WERI-Rb-1 (cell line): ENCODE data around the gene XPO6.

Experiments
- DNase-seq: peaks from one replicate; pipeline ENCODE4 v3.0.0-alpha.2; 2020
- H3K27ac ChIP-seq: fragments of 250-450 bp; sonication (Bioruptor Pico); 2 replicates; pipeline ENCODE4 v1.5.1; 2020; ENCODE audit warnings: mild to moderate bottlenecking, moderate library complexity
- H3K27me3 ChIP-seq: fragments of 250-450 bp; sonication (Bioruptor Pico); 2 replicates; pipeline ENCODE4 v1.5.1; 2021; ENCODE audit warnings: mild to moderate bottlenecking, low read depth, moderate library complexity; ENCODE audit not compliant: insufficient read depth, severe bottlenecking
- H3K36me3 ChIP-seq: fragments of 250-450 bp; sonication (Bioruptor Pico); 2 replicates; pipeline ENCODE4 v1.5.1; 2020; ENCODE audit warnings: mild to moderate bottlenecking, moderate library complexity
- H3K4me3 ChIP-seq: 2 replicates; pipeline ENCODE4 v1.5.1; 2011; ENCODE audit warnings: low read depth, mild to moderate bottlenecking, control low read depth, low read length
- H3K9me3 ChIP-seq: fragments of 250-450 bp; sonication (Bioruptor Pico); 2 replicates; pipeline ENCODE4 v1.5.1; 2021; ENCODE audit warnings: mild to moderate bottlenecking, moderate library complexity; ENCODE audit not compliant: severe bottlenecking
- TF ChIP-seq, protein P1 (sequence below): IDR thresholded peaks from 2 replicates; pipeline ENCODE4 v1.5.1; 2011; ENCODE audit warnings: low read depth, mild to moderate bottlenecking, control low read depth, inconsistent platforms, low read length

Gene XPO6

GRCh38 chr16:28100810-28101532, 110.8 kb downstream of the XPO6 start:
- Histone ChIP-seq H3K27ac (no peak overlapping the region), H3K9me3 (no peaks in the 10 kb centered on the region), H3K36me3 (peaks cover 82% of the 10 kb centered on the region), H3K27me3 (no peaks in the 10 kb centered on the region), H3K4me3 (no peak overlapping the region)
- no peak for DNase-seq
- TF ChIP-seq, protein P1, sequence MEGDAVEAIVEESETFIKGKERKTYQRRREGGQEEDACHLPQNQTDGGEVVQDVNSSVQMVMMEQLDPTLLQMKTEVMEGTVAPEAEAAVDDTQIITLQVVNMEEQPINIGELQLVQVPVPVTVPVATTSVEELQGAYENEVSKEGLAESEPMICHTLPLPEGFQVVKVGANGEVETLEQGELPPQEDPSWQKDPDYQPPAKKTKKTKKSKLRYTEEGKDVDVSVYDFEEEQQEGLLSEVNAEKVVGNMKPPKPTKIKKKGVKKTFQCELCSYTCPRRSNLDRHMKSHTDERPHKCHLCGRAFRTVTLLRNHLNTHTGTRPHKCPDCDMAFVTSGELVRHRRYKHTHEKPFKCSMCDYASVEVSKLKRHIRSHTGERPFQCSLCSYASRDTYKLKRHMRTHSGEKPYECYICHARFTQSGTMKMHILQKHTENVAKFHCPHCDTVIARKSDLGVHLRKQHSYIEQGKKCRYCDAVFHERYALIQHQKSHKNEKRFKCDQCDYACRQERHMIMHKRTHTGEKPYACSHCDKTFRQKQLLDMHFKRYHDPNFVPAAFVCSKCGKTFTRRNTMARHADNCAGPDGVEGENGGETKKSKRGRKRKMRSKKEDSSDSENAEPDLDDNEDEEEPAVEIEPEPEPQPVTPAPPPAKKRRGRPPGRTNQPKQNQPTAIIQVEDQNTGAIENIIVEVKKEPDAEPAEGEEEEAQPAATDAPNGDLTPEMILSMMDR: no peak

GRCh38 chr16:28098959-28099945, 112.5 kb downstream of the XPO6 start:
- Histone ChIP-seq H3K36me3 (peaks cover 65% of the 10 kb centered on the region), H3K27ac (no peak overlapping the region), H3K27me3 (no peaks in the 10 kb centered on the region), H3K9me3 (no peaks in the 10 kb centered on the region), H3K4me3 (no peak overlapping the region)
- DNase-seq: no peak
- TF ChIP-seq, protein P1: no peak

DNA sequence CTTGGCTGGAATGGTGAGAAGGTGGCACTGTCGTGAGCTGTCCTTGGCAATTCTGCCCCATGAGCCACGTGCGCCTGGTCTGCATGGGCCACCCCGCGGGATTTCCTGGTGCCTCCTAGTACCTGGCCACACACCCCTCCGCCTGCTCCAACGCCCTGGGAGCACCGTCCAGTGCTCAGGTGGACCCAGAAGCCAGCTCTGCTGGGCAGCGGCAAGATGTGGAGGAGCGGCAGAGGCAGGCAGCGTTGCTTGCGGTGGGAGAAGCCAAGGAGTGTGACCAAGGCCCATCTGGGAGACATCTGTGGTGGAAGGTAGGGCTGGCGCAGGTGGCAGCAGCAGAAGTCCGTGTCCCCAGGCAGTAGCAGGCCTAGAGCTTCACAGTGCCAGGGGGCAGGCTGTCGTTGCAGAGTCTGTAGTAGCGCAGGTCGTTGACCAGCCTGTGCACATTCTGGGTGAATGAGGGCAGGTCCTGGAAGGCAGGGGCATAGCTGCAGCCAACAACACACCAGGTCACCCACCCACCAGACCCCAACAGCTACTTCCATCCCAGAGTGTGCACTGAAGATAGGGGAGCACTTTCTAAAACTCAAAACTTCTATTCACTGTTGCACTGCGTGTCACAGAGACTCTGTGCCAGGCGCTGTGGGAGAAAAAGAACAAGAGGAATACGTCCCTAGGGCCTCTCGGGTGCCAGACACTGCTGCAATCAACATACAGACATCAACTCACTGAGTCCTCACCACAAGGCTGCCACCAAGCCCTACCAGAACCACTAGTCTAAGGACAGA, 113.4 kb downstream of the XPO6 start:
- H3K4me3 ChIP-seq: no peak overlapping the region
- H3K9me3 ChIP-seq: no peaks in the 10 kb centered on the region
- no peak overlapping the region for H3K27ac ChIP-seq
- no peak for DNase-seq
- TF ChIP-seq, protein P1: no peak
- no peaks in the 10 kb centered on the region for H3K27me3 ChIP-seq
- H3K36me3 ChIP-seq: peaks cover 56% of the 10 kb centered on the region

DNA sequence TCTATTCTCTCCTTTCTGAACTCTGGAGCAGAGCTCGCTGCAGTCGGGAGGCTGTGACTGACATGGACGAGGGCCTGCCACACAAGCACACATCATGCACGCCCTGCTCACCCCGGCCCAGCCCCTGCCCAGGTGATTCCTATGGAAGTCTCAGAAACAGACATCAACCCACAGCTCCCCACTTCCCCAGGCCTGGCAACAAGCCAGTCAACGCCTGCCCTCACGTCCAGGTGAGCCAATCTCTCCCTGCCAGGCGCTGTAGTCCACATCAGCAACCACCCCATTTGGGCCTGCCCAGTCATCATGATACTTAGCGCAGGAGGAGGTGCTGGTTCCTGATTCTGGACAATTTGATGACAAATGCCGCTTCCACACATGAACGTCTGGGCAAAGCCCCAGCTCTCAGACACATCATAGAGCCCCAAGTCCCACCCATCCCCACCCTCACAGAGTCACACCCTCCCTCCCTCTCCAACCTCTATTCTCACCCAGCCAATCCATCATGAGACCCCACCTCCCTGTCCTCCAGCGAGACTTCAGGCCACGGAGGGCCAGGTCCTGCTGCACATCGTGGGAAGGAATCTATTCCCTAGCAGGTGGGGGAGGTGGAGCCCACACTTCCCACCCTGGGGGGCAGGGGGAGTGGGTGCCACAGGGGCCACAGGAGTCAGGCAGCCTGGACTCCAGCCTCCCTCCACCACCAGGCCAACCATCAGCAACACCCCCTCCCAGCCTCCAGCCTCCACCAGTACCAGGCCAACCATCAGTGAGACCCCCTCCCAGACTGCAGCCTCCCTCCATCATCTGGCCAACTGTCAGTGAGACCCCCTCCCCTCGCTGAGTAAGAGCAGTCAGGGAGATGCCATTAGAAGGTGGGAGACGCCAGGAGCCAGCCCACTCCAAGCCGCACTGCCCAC, 114.5 kb downstream of the XPO6 start:
- Histone ChIP-seq H3K27ac (no peak overlapping the region), H3K36me3 (peaks cover 45% of the 10 kb centered on the region), H3K27me3 (no peaks in the 10 kb centered on the region), H3K9me3 (no peaks in the 10 kb centered on the region), H3K4me3 (no peak overlapping the region)
- no peak for DNase-seq
- TF ChIP-seq, protein P1: no peak

DNA sequence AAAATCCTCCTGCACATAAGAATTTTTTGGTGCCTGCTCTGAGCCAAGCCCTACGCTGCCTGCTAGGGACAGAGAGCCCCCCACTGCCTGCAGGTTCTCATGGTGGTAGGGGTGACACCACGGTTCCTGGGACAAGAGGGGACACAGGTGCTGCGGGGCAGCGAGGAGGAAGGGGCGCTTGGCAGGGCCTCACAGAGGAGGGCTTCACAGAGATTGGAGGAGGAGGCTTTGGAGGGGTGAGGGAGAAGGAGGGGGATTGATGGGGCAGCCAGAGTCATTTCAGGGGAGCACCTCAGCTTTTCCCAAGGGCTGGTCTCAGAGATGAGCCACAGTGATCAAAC, 118.4 kb downstream of the XPO6 start:
- H3K27ac ChIP-seq: no peak overlapping the region
- TF ChIP-seq, protein P1: no peak
- H3K9me3 ChIP-seq: no peaks in the 10 kb centered on the region
- H3K27me3 ChIP-seq: no peaks in the 10 kb centered on the region
- no peak overlapping the region for H3K4me3 ChIP-seq
- peaks cover 11% of the 10 kb centered on the region for H3K36me3 ChIP-seq
- no peak for DNase-seq
